Activated T-helper 2 cell treated with anti-CD3 and anti-CD28 coated beads, Interferon-gamma antibody, Interleukin-2, Interleukin-4, amounts not matched to agents 10 μg/mL and 5 μg/mL and 100 μg/mL, durations not matched to agents 14 hours and 24 hours and 36 hours (primary cell): Measurements from ENCODE around the gene PFN3. TPM values are rescaled to one million over a fixed set of nuclear protein-coding genes. Genes with fewer than 3 reads are reported as not detected.
A peak's percentile ranks its signal among the peaks of the same experiment; 100 is the strongest.
"Not testable (repeated sequence)": the region's sequence is repeated elsewhere in the genome, so short reads cannot be mapped to it uniquely, and the experiment has no call there.

Experiments used
- DNase-seq: peaks from one replicate; pipeline ENCODE4 v3.0.0; 2021; ENCODE audit warnings: low spot score
- H3K27ac Mint-ChIP-seq: one replicate; pipeline ENCODE4 v1.8.0; 2021; ENCODE audit warnings: mixed read lengths
- H3K27me3 Mint-ChIP-seq: one replicate; pipeline ENCODE4 v1.8.0; 2021; ENCODE audit warnings: low read depth, mixed read lengths
- H3K36me3 Mint-ChIP-seq: one replicate; pipeline ENCODE4 v1.8.0; 2021; ENCODE audit warnings: low read depth, mixed read lengths
- H3K4me1 Mint-ChIP-seq: one replicate; pipeline ENCODE4 v1.8.0; 2021; ENCODE audit warnings: low read depth, mixed read lengths
- H3K4me3 Mint-ChIP-seq: one replicate; pipeline ENCODE4 v1.8.0; 2021; ENCODE audit warnings: low read depth, mild to moderate bottlenecking, moderate library complexity, mixed read lengths
- H3K9me3 Mint-ChIP-seq: one replicate; pipeline ENCODE4 v1.8.0; 2021; ENCODE audit warnings: mixed read lengths
- intact Hi-C: fragments of 100-400 bp; cut with micrococcal nuclease; formaldehyde crosslinking; loops from one replicate; pipeline ENCODE4 v1.15.1; 2023
- total RNA-seq: library from RNA; stranded (reverse); gene quantifications from 2 replicates; pipeline ENCODE4 v1.2.3, GENCODE V29; 2022

Gene PFN3
- total RNA-seq, 1 donor from 2014 or later, result not detected

DNA sequence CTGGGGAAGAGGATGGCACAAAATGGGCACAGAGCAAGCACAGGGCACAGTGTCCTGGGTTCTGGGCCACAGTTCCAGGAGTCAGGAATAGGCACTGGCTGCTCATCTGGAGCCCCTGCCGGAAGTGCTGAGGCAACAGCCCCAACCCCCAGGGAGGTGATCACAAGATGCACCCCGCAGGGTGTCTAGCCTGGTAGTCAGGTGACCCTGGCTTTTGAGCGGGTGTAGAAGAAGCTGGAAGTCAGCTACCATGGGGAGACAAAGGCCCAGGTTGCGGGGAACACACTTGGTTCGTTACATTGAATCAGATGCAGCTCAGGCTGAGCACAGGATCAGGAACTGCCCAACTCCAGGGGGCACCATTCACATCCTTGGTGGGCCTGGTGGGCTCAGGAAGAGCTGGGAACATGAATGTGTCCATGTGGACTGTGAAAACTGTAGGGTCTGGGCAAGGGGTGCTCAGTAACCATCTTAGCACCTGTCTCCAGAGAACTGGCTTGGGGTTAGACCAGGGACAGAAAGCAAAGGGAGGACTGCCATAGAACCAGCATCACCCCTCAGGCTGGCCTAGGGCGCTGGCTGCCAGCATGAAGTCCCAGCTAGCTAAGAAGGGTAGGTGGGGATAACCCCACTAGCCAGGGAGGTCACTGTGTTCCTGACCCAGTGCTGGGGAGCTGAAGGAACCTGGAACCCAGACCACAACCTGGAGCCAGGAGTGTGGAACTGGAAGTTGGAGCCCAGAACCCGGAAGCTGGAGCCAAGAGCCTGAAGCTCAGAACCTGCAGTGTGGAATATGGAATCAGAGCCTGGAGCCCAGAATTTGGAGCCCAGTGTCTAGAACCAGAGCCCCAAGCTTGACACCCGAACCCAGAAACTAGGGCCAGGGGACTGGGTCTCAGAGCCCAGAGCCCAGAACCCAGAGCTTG lies 22.3 kb downstream of the PFN3 start:
- H3K27me3 Mint-ChIP-seq, result peaks cover 6% of the 10 kb centered on the region
- DNase-seq, result no peak
- no peak overlapping the region for H3K27ac Mint-ChIP-seq

DNA sequence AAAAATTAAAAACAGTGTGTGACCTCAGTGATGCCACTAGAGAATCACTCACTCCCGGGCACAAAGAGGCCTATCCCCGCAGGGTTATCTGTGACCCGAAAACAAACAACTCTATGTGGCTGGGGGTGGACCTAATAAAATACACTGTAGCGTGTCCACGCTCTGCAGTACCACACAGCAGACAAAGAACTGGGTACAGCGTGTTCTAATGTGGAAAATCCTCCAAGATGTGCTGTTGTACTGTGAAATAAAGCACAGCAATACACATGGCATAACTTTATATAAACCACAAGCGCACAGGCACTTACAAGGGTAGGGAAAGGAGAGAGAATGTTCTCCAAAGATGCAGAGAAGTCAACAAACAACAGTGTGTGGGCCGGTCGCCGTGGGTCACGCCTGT lies 24.4 kb downstream of the PFN3 start:
- Mint-ChIP-seq H3K9me3 (no peaks in the 10 kb centered on the region), H3K36me3 (peaks cover 11% of the 10 kb centered on the region), H3K27me3 (peaks cover under 1% of the 10 kb centered on the region), H3K27ac (no peak overlapping the region), H3K4me1 (peaks cover 32% of the 10 kb centered on the region), H3K4me3 (no peak overlapping the region)
- intact Hi-C loops, result no loop called here
- no peak for DNase-seq

More for the DNA sequence above, 22.3 kb downstream of the PFN3 start:
- peaks cover 3% of the 10 kb centered on the region for H3K36me3 Mint-ChIP-seq
- peaks cover 19% of the 10 kb centered on the region for H3K4me1 Mint-ChIP-seq
- no peaks in the 10 kb centered on the region for H3K9me3 Mint-ChIP-seq
- intact Hi-C loops, result no loop called here
- no peak overlapping the region for H3K4me3 Mint-ChIP-seq

DNA sequence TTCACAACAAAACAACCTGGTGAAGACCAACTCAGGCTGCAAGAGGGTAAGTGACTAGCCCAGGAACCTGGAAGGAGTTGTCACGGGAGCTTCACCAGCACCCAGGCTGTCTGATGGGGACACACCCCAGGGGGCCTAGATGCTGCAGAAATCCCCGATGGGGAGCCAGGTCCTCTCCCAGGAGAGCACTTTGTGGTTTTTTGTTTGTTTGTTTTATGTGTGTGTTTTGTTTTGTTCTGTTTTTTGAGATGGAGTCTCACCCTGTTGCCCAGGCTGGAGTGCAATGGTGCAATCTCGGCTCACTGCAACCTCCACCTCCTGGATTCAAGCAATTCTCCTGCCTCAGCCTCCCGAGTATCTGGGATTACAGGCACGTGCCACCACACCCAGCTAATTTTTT lies 24.9 kb downstream of the PFN3 start:
- not testable (repeated sequence) for H3K4me3 Mint-ChIP-seq, H3K27ac Mint-ChIP-seq, H3K27me3 Mint-ChIP-seq

DNA sequence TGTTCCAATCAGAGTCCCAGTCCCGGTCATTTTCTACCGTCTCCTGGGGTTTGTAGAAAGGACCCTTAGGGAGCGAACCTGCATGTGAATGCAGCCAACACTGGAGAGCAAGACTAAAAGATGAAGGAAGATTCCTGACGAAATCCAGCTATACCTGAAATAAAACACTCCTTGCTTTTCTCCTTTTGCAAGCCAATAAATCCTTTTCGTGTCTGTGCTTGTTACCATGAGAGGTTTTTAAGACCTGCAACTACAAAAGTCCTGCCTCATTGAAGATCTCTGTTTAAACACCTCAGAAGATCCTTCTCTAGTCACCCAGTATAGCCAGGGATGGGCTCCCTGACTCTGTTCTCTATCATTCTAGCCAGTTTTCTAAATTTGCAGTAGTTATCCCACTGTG lies 26.2 kb downstream of the PFN3 start:
- Mint-ChIP-seq H3K27me3 (no peaks in the 10 kb centered on the region), H3K4me3 (no peak overlapping the region), H3K27ac (peak overlapping the region; percentile 38), H3K4me1 (peaks cover 26% of the 10 kb centered on the region), H3K36me3 (peaks cover 17% of the 10 kb centered on the region), H3K9me3 (no peaks in the 10 kb centered on the region)
- no peak for DNase-seq
- intact Hi-C loops, result no loop called here

More for the DNA sequence above, 24.9 kb downstream of the PFN3 start:
- Mint-ChIP-seq H3K4me1 (peaks cover 32% of the 10 kb centered on the region), H3K36me3 (peaks cover 11% of the 10 kb centered on the region)
- intact Hi-C loops, DNase-seq, H3K9me3 Mint-ChIP-seq: not testable (repeated sequence)

DNA sequence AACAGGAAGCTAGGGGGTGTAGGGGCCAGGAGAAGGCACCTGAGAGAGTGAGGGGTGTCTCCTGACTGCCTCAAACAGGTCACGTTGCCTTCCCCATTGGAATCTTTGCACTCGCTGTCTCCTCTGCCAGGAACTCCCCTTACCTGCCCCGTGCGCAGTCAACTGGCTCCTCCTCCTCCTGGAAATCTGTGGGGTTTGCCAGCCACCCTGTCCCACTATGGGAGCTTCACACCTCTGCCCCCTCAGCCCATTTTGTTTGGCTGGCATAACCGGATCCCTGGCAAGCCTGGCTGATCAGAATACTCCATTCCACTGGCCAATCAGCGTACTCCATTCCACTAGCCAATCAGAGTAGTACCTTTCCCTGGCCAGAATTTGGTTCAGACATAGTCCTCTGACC lies 26.7 kb downstream of the PFN3 start:
- DNase-seq, result no peak
- Mint-ChIP-seq H3K27me3 (no peaks in the 10 kb centered on the region), H3K4me3 (no peak overlapping the region), H3K27ac (peak overlapping the region; percentile 38), H3K4me1 (peaks cover 26% of the 10 kb centered on the region), H3K9me3 (no peaks in the 10 kb centered on the region), H3K36me3 (peaks cover 21% of the 10 kb centered on the region)
- intact Hi-C loops, result loop anchor here (2.0 kb wide), 1 partner anchor 17 kb away; the partner anchor contains the start of gene RGS14

DNA sequence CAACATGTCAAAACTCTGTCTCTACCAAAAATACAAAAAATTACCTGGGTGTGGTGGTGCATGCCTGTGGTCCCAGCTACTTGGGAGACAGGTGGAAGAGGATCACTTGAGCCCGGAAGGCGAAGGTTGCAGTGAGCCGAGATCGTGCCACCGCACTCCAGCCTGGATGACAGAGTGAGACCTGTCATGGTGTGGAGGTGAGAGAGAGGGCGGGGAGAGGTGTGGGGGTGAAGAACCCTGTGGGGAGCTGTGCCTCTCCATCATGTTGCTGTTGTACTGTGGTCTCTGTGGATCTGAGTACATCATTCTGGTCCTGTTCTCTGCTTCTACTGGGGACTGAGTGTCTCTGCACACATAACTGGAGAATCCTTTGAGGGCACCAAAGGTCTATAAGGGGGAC lies 27.6 kb downstream of the PFN3 start:
- Mint-ChIP-seq H3K9me3 (no peaks in the 10 kb centered on the region), H3K4me1 (peaks cover 30% of the 10 kb centered on the region), H3K36me3 (peaks cover 27% of the 10 kb centered on the region), H3K27ac (peak overlapping the region; percentile 82), H3K27me3 (no peaks in the 10 kb centered on the region), H3K4me3 (peak overlapping the region; percentile 54)
- DNase-seq, result no peak
- intact Hi-C loops, result loop anchor here (2.0 kb wide), 1 partner anchor 16 kb away; the partner anchor contains the start of gene RGS14

DNA sequence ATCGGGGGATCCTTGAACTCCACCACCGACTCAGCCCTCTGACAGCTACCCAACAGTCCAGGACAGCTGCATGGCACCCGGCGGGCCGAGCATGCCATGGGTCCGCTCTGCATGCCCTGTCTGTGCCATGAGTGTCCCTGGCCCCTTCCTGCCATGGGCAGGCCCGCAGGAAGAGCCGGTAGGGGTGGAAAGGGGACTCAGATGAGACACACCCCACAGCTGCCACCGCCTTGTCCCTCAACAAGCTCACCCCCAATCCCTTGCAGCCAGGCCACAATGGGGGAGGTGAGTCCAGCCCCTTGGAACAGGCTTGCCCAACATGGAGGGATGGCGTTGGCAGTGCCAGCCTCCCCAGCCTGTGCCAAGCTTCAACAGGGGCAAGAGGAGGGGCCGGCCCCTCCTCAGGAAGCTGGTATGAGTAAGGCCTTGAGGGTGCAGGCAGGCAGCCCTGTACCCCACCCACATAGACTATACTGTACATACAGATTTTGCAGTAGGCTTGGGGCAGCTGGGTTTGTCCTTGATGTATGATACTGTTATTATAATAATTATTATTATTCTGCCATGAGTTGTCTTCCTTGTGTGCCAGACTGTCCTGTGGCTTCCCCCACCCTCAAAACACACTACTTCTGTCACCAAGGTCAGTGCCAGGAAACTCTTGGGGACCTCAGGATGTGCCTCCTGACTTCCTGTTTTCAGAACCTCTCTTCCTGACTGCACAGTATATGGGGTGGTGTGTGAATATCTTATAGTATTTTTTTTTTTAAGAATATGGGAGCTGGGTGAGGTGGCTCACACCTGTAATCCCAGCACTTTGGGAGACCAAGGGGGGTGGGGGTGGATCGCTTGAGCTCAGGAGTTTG lies 28.2 kb downstream of the PFN3 start:
- H3K4me3 Mint-ChIP-seq, result peak overlapping the region; percentile 54

DNA sequence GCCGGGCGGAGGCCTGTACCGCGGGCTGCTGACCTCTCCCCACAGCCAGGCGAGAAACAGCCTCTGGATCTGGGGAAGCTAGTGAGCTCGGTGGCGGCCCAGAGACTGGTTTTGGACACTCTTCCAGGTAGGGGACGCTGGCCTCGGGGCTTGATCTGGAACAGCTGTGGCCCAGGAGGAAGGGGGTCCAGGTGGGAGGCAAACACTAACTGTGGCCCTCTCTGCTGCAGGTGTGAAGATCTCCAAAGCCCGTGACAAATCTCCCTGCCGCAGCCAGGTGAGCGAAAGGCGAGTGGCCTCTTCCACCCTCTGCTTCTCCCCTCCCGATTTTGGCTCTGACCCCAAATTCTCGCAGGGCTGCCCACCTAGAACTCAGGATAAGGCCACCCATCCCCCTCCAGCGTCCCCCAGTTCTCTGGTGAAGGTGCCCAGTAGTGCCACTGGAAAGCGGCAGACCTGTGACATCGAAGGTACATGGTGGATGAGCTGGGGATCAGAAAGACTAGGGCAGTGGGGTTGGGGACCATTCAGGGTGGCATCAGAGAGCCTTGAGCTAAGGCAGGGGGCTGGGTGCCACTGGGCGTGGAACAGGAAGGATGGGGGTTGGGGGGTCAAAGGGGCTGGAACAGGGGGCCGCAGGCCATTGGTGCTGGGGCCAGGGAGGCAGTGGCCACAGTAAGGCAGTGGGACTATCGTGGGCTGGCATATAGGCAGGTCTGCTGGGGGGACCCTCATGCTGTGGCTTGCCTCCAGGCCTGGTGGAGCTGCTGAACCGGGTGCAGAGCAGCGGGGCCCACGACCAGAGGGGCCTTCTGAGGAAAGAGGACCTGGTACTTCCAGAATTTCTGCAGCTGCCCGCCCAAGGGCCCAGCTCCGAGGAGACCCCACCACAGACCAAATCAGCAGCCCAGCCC lies 29.1 kb downstream of the PFN3 start:
- Mint-ChIP-seq H3K4me1 (peaks cover 32% of the 10 kb centered on the region), H3K27me3 (no peaks in the 10 kb centered on the region), H3K9me3 (no peaks in the 10 kb centered on the region), H3K27ac (peak overlapping the region; percentile 63), H3K4me3 (peak overlapping the region; percentile 64), H3K36me3 (peaks cover 33% of the 10 kb centered on the region)
- intact Hi-C loops, result loop anchor here (2.0 kb wide), 1 partner anchor 15 kb away; the partner anchor contains the start of gene RGS14
- DNase-seq, result no peak

More for the DNA sequence above, 28.2 kb downstream of the PFN3 start:
- intact Hi-C loops, result loop anchor here (2.0 kb wide), 1 partner anchor 15 kb away; the partner anchor contains the start of gene RGS14
- Mint-ChIP-seq H3K4me1 (peaks cover 30% of the 10 kb centered on the region), H3K36me3 (peaks cover 27% of the 10 kb centered on the region), H3K9me3 (no peaks in the 10 kb centered on the region), H3K27ac (peak overlapping the region; percentile 82), H3K27me3 (no peaks in the 10 kb centered on the region)
- no peak for DNase-seq

DNA sequence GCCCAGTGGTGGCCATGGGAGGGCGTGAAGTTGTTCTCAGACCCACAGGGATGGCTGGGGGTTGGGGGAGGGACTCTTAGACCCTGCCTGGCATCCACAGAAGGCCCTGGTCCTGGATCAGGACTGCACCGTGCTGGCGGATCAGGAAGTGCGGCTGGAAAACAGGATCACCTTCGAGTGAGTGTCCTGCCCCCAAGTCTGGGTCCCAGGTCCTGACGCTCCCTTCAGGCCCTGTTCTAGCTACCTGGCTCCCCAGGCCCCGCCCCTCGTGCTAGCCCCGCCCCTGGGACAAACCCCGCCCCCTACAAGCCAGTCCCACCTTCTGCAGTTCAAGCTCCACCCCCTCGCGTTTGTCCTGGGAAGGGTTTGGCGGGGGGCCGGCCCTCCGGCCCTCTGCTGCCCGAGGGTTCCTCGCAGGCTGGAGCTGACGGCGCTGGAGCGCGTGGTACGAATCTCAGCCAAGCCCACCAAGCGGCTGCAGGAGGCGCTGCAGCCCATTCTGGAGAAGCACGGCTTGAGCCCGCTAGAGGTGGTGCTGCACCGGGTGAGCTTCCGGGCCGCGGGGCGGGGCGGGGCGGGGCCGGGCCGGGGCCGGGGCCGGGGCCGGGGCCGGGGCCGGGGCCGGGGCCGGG lies 29.9 kb downstream of the PFN3 start:
- H3K27me3 Mint-ChIP-seq, result no peaks in the 10 kb centered on the region
- H3K36me3 Mint-ChIP-seq, result peaks cover 38% of the 10 kb centered on the region
- H3K27ac Mint-ChIP-seq, result no peak overlapping the region
- DNase-seq, result peak; percentile 56
- H3K4me3 Mint-ChIP-seq, result peak overlapping the region; percentile 69
- intact Hi-C loops, result no loop called here
- H3K9me3 Mint-ChIP-seq, result no peaks in the 10 kb centered on the region
- H3K4me1 Mint-ChIP-seq, result peaks cover 35% of the 10 kb centered on the region

DNA sequence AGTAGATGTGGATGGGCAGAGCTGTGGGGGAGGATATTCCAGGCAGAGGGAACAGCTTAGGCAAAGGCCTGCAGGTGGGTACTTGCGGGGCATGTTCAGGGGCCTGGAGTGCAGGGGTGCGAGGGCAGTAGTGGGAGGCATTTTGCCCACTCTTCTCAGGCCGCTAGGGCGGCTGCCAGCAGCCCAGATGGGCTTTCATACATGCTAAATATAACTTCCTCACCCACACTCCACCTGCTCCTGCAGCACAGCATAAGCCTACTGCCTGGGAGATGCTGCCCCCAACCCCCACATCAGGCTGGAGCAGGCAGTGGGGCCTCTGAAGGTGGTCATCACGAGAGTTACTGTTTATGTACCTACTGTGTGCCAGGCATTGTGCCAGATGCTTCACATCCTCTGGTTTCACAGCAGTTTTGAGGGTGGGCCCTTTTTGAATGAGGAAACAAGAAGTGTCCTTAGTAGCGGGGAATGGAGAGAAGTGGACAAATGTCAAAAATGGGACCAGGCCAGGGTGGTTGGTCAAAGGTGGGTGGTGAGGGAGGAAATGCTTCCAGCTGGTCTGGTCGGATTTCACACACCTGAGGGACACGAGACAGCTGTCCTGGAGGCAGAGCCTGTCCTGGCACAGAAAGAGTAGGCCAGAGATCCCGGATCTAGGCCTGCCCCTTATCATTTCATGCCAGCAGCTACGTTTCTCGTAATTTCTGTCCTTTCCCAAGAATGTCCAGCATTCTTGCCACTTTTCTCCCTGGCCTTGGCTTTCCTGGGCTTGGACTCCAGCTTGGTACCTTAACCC lies 30.6 kb downstream of the PFN3 start:
- no peak for DNase-seq
- intact Hi-C loops, result no loop called here
- Mint-ChIP-seq H3K9me3 (no peaks in the 10 kb centered on the region), H3K27ac (no peak overlapping the region), H3K4me1 (peaks cover 39% of the 10 kb centered on the region), H3K27me3 (no peaks in the 10 kb centered on the region), H3K36me3 (peaks cover 39% of the 10 kb centered on the region), H3K4me3 (no peak overlapping the region)
